PC-9 (cell line): ENCODE data around the gene FGD6.

Experiments used
- CTCF ChIP-seq: fragments of 200-600 bp; sonication (generic); conservative IDR thresholded peaks from 2 replicates; pipeline ENCODE4 v1.6.1; 2017; ENCODE audit warnings: mixed run types, antibody characterized with exemption, mild to moderate bottlenecking, moderate library complexity
- EZH2 ChIP-seq: fragments of 200-600 bp; sonication (generic); IDR thresholded peaks from 2 replicates; pipeline ENCODE4 v1.8.0; 2017; ENCODE audit warnings: antibody characterized with exemption, low read depth

GRCh38 chr12:95066091-95066855 lies 151.0 kb downstream of the FGD6 start:
- TF ChIP-seq CTCF (no peak), EZH2 (no peak)
